Measurements from ENCODE around the gene LRIG1.
A peak's percentile ranks its signal among the peaks of the same experiment; 100 is the strongest.

The LRIG1 gene

GRCh38 chr3:66467996-66468735, 32.7 kb downstream of the LRIG1 start:
- DNase-seq = no peak

GRCh38 chr3:66466606-66467270, 34.1 kb downstream of the LRIG1 start:
- no peak for DNase-seq

- no peak for DNase-seq
These were observed 35.2 kb downstream of the LRIG1 start for GRCh38 chr3:66465587-66465986.

DNA sequence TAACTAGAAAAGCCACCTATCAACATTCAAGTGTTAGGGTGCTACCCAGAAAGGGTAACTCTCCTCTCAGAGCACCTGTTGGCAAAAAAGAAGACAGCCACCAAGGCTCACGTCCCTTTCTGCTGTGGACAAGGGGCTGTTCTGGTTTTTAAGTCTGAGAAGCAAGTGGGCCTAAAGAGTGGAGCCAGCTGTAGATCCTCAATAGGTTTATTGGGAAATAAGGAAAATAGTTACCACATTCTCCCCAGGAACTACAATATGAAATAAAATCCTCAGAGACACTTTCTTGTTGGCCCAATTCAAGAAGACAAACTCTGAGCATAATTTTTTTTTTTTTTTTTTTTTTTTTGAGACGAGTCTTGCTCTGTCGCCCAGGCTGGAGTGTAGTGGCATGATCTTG, 35.8 kb downstream of the LRIG1 start:
- DNase-seq = no peak

- DNase-seq = no peak
These were observed 36.3 kb downstream of the LRIG1 start for GRCh38 chr3:66464512-66464894.

- no peak for DNase-seq
These were observed 36.9 kb downstream of the LRIG1 start for GRCh38 chr3:66463730-66464511.

DNA sequence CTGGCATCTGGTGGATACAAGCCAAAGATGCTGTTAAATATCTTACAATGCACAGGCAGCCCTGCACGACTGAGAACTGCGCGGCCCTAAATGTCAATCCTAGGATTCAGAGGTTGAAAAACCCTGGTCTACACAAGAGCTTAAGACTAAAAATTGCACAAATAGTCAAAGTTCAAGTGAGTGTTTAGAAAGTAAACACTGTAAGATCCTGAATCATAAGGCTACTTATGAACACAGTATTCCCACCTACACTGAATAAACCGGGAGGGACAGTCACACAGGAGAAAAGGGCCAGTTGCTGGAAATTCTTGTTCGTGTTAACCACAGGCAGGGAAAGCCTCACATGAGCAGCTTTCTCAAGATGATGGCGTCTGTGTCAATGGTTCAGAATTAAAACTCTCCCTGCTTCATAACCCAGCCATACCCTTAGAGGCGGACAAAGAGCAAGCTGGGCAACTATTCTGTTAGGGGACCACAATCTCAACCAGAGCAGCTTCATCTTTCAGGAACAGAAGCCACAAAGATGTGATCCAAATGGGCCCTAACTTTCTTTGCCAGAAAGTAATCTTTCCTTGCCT, 37.7 kb downstream of the LRIG1 start:
- DNase-seq = no peak

GRCh38 chr3:66457252-66457651, 43.6 kb downstream of the LRIG1 start:
- no peak for DNase-seq

- DNase-seq = peak in 1 of 2 donors; percentile 11
These were observed 44.1 kb downstream of the LRIG1 start for GRCh38 chr3:66456711-66457173.

DNA sequence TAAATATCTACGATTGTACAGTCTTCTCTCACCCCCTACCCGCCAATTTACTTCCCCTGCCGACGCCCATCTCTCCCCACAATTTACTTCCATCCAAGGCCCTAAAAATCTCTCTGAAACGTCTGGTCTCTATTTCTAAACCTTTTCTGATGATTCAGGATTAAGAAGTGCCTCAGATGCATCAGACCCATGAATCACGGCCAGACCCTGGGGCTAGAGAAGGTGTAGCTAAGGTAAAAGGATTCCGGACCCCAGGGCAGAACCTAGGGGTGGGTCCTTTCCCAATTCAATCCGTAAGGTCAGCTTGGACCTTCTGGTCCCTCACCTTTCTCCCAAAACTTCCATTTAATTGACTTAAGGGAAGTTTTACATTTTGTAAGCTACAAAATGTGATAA, 46.4 kb downstream of the LRIG1 start:
- no peak for DNase-seq

DNA sequence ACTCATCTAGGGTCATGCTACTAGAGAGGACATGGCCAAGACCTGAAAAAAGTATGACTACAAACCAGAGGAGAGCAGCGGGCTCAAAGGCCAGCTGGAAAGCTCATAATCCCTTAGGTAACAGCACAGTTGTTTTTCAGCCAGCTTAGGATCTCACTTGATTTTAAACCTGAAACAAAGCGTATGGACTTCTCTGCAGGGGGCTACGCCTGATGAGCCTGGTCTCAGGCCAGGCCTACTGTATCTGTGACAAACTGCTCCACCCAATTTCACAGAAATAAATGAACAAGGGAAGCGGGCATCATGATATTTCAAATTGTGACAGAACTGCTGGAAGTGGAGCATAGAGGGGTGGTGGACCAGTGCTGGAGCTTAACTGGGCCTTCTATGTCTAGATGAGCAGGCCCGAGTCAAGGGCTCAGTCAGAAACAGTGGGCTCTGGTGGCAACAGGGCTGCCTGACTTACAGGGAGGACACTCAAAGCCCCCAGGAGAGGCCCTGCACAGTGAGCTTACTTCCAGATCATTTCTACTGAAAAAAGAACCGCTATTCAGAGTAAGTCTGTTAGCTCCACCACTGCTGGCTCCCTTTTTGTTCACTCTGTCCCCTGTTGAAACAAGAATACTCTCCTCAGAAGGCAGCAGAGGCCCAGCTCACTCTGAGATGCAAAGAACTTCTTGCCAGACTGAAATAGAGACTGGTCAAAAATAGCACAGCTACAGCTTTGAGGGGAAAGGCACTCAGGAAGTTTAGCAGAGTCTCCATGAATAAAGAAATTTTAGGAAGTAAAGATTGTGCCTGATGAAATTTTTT, 47.0 kb downstream of the LRIG1 start:
- DNase-seq = no peak

- no peak for DNase-seq
These were observed 48.4 kb downstream of the LRIG1 start for GRCh38 chr3:66452303-66453011.

- DNase-seq = no peak
These were observed 49.1 kb downstream of the LRIG1 start for GRCh38 chr3:66451766-66452165.

DNA sequence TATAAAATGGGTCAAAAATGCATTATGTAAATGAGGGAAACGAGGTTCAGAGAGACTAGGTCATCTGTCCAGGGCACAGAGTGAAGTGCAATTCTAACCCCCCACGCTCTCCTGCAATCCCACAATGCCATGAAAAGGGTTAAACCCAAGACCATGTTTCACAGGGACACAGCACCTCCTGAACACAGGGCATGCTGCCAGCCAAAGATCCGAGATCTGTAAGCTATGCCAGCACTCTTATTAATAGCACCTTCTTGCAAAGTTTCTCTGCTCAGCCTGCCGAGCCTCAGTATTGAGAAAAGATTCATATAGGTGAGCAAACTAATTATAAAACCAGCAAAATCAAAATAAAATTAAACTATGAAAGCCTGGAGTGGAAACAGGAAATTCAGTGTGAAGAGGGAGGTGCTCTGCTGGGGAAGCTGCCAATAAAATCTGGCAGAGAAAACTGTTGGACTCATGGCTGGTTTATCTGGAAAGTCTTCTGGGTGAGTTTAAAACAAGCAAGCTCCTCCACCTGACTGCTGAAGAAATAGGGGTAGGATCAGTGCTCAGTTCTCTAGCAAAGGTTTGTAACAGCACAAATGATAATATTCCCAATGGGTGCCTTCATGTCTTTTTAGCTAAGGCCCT, 50.3 kb downstream of the LRIG1 start:
- DNase-seq = no peak

- DNase-seq = no peak
These were observed 51.3 kb downstream of the LRIG1 start for GRCh38 chr3:66449411-66449974.

- DNase-seq = no peak
These were observed 56.6 kb downstream of the LRIG1 start for GRCh38 chr3:66444146-66444644.

DNA sequence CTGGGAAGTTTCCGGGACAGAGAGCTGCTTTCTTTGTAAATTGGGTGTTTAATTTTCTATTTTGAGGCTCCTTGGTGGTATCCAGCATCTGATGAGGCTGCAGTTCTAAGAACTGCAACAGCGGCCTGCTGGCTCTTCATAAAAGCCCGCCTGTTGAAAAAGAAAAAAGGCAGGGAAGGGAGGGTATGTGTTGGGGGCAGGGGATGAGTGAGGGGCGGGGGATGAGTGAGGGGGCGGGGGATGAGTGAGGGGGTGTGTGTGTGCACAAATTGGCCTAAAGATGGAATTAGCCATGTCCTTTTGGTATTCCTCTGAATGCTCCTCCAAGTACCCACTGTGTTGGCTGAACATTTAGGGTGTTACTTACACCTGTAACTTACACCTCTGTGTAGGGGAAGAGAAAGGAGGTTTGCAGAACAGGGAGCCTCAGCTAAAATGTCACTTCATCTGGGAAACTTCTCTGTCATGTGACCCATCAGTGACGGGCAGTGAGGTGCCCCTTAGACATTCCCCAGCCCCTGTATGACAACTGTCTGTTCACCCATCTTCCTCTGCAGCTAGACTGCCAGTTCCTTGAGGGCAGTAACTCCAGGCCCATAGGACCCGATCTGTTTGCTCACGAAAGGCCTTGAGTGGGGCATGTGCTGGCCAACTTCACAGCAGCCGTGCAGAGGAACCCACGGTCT, 57.6 kb downstream of the LRIG1 start:
- no peak for DNase-seq

GRCh38 chr3:66442254-66443117, 58.3 kb downstream of the LRIG1 start:
- no peak for DNase-seq

GRCh38 chr3:66441692-66442091, 59.1 kb downstream of the LRIG1 start:
- DNase-seq = no peak
